Measurements from ENCODE around the gene CDK13. TPM values are rescaled to one million over a fixed set of nuclear protein-coding genes. Genes with fewer than 3 reads are reported as not detected.

CDK13 gene
- total RNA-seq, 1 experiment from 2014 or later, result 52.2 TPM

- no peak overlapping the region for H3K14ac ChIP-seq (ENCODE audit: insufficient read depth, low read length)
- no peak overlapping the region for H3K23ac ChIP-seq (ENCODE audit: insufficient read length, low read depth, low read length)
- H3K9ac ChIP-seq (ENCODE audit: extremely low read depth, insufficient read length, low read length), result no peak overlapping the region
- no peak overlapping the region for H2BK12ac ChIP-seq (ENCODE audit: insufficient read length, low read depth, low read length)
- H3K23me2 ChIP-seq (ENCODE audit: insufficient read length, low read depth, low read length, poor library complexity, severe bottlenecking), result no peaks in the 10 kb centered on the region
- Mint-ChIP-seq H3K27me3 (ENCODE audit: low read depth) (no peaks in the 10 kb centered on the region), H3K9me3 (no peaks in the 10 kb centered on the region), H3K36me3 (ENCODE audit: insufficient read depth in 1 of 3, low read depth in 3 of 3) (peaks cover 0 to 7% (median 5%) of the 10 kb centered on the region in 3 experiments; a peak in 5 of 7 replicates), H3K27ac (no peak overlapping the region), H3K4me3 (no peak overlapping the region), H3K4me1 (peaks cover 1 to 2% of the 10 kb centered on the region in 2 experiments; a peak in 2 of 4 replicates)
- no peak overlapping the region for H4K5ac ChIP-seq (ENCODE audit: insufficient read length, low read depth, low read length)
- no peaks in the 10 kb centered on the region for H4K20me1 ChIP-seq (ENCODE audit: control insufficient read depth, insufficient read depth, insufficient read length)
- H2BK5ac ChIP-seq (ENCODE audit: insufficient read length, low read length), result no peak overlapping the region
- no peaks in the 10 kb centered on the region for H3K79me2 ChIP-seq (ENCODE audit: insufficient read depth, low read length)
- no peak overlapping the region for H2BK15ac ChIP-seq (ENCODE audit: low read depth, low read length)
- WGBS (ENCODE audit: extremely low coverage, insufficient read length, low lambda C conversion rate), result no CpG with 5 or more reads among the region's 1 CpG
- H2AFZ ChIP-seq (ENCODE audit: low read length), result no peak overlapping the region
- H3K4me2 ChIP-seq (ENCODE audit: insufficient read depth, insufficient read length, low read length), result no peak overlapping the region
- no peaks in the 10 kb centered on the region for H3K4me1 ChIP-seq (ENCODE audit: insufficient read depth, low read length)
- no peak overlapping the region for H2AK5ac ChIP-seq (ENCODE audit: insufficient read length, low read length)
- TF ChIP-seq CTCF (conservative IDR thresholded peaks at IDR 0.05), result no peak; the same call in 2 of the 3 replicates
- no peak overlapping the region for H3K27ac ChIP-seq (ENCODE audit: insufficient read length, low read depth, low read length)
- no peak overlapping the region for H4K91ac ChIP-seq (ENCODE audit: insufficient read length, low read depth, low read length)
- no peak overlapping the region for H2BK20ac ChIP-seq (ENCODE audit: low read depth, low read length, poor library complexity, severe bottlenecking)
- no peak overlapping the region for H2BK120ac ChIP-seq (ENCODE audit: low read depth, low read length, poor library complexity, severe bottlenecking)
- no peaks in the 10 kb centered on the region for H3K9me3 ChIP-seq (ENCODE audit: control insufficient read depth, low read depth, low read length)
- DNase-seq, result no peak
- H3K27me3 ChIP-seq (ENCODE audit: insufficient read depth, low read length), result no peaks in the 10 kb centered on the region
- no peak overlapping the region for H3K18ac ChIP-seq (ENCODE audit: insufficient read length, low read depth, low read length)
- H3K79me1 ChIP-seq (ENCODE audit: insufficient read depth, low read depth, low read length, poor library complexity, severe bottlenecking), result no peaks in the 10 kb centered on the region
- no peak overlapping the region for H3T11ph ChIP-seq (ENCODE audit: low read length)
- no peak overlapping the region for H3K4ac ChIP-seq (ENCODE audit: low read depth, low read length)
- no peak overlapping the region for H4K8ac ChIP-seq (replicated peaks; ENCODE audit: insufficient read length, low read depth, low read length)
- H3K56ac ChIP-seq (ENCODE audit: insufficient read length, low read depth, low read length), result no peak overlapping the region
Observed at GRCh38 chr7:40047661-40048060, 97.6 kb downstream of the CDK13 start.
